MM.1S (cell line): ENCODE results near the gene OTX1.

Source experiments
- DNase-seq: peaks from one replicate; pipeline ENCODE4 v3.0.0-alpha.2; 2015
- H2AFZ ChIP-seq: fragments of 300-600 bp; sonication (generic); 2 replicates; pipeline ENCODE4 v1.6.0; 2016; ENCODE audit warnings: antibody characterized with exemption, low read length
- H3F3A ChIP-seq: fragments of 300-600 bp; sonication (generic); 2 replicates; pipeline ENCODE4 v1.6.1; 2016; ENCODE audit warnings: mild to moderate bottlenecking, antibody characterized with exemption, low read length, moderate library complexity, mixed read lengths; ENCODE audit not compliant: insufficient read depth
- H3K27ac ChIP-seq: fragments of 300-600 bp; sonication (generic); 2 replicates; pipeline ENCODE4 v1.5.1; 2016; ENCODE audit warnings: mild to moderate bottlenecking, low read length
- H3K27me3 ChIP-seq: fragments of 300-600 bp; sonication (generic); replicated peaks from 2 replicates; pipeline ENCODE4 v1.6.0; 2016; ENCODE audit warnings: low read length; ENCODE audit not compliant: insufficient read depth
- H3K36me3 ChIP-seq: fragments of 300-600 bp; sonication (generic); replicated peaks from 2 replicates; pipeline ENCODE4 v1.6.1; 2016; ENCODE audit warnings: mild to moderate bottlenecking, low read length, mixed read lengths; ENCODE audit not compliant: insufficient read depth
- H3K4me1 ChIP-seq: fragments of 300-600 bp; sonication (generic); 2 replicates; pipeline ENCODE4 v1.6.1; 2016; ENCODE audit warnings: low read length, mixed read lengths
- H3K4me2 ChIP-seq: fragments of 300-600 bp; sonication (generic); 2 replicates; pipeline ENCODE4 v1.6.0; 2016; ENCODE audit warnings: low read depth, low read length
- H3K4me3 ChIP-seq: fragments of 300-600 bp; sonication (generic); 2 replicates; pipeline ENCODE4 v1.5.1; 2016; ENCODE audit warnings: low read length, mixed read lengths
- H3K79me2 ChIP-seq: fragments of 300-600 bp; sonication (generic); 2 replicates; pipeline ENCODE4 v1.6.1; 2016; ENCODE audit warnings: mixed run types, low read length, mixed read lengths
- H3K9ac ChIP-seq: fragments of 300-600 bp; sonication (generic); 2 replicates; pipeline ENCODE4 v1.6.1; 2016; ENCODE audit warnings: low read length, mixed read lengths
- H3K9me2 ChIP-seq: fragments of 300-600 bp; sonication (generic); replicated peaks from 2 replicates; pipeline ENCODE4 v1.6.1; 2016; ENCODE audit warnings: mild to moderate bottlenecking, low read length, mixed read lengths; ENCODE audit not compliant: insufficient read depth
- H3K9me3 ChIP-seq: fragments of 300-600 bp; sonication (generic); replicated peaks from 2 replicates; pipeline ENCODE4 v1.6.1; 2016; ENCODE audit warnings: mild to moderate bottlenecking, low read length, mixed read lengths; ENCODE audit not compliant: insufficient read depth
- H4K20me1 ChIP-seq: fragments of 300-600 bp; sonication (generic); 2 replicates; pipeline ENCODE4 v1.6.1; 2016; ENCODE audit warnings: mild to moderate bottlenecking, low read length, moderate library complexity, mixed read lengths; ENCODE audit not compliant: insufficient read depth
- CTCF ChIP-seq: fragments of 300-600 bp; sonication (generic); IDR thresholded peaks from 2 replicates; pipeline ENCODE4 v1.5.1; 2016; ENCODE audit warnings: antibody characterized with exemption, low read length, mixed read lengths
- EZH2 ChIP-seq: fragments of 300-600 bp; sonication (generic); optimal IDR thresholded peaks from 2 replicates; pipeline ENCODE3; 2017; ENCODE audit warnings: low read depth, mild to moderate bottlenecking, antibody characterized with exemption, low read length, mixed read lengths
- EZH2phosphoT487 ChIP-seq: fragments of 300-600 bp; sonication (generic); IDR thresholded peaks from 2 replicates; pipeline ENCODE4 v1.6.1; 2018; ENCODE audit warnings: antibody characterized with exemption, low read length

The OTX1 gene

GRCh38 chr2:63012541-63012940 is 38.1 kb upstream of the OTX1 start:
- H3K27ac ChIP-seq = no peak overlapping the region
- H3K9me3 ChIP-seq = no peaks in the 10 kb centered on the region
- DNase-seq = no peak
- H3K9ac ChIP-seq = no peak overlapping the region
- no peaks in the 10 kb centered on the region for H3K27me3 ChIP-seq
- no peak overlapping the region for H3K4me3 ChIP-seq
- H4K20me1 ChIP-seq = no peaks in the 10 kb centered on the region
- TF ChIP-seq EZH2 = no peak
- TF ChIP-seq CTCF = no peak
- H3K36me3 ChIP-seq = no peaks in the 10 kb centered on the region
- no peaks in the 10 kb centered on the region for H3K9me2 ChIP-seq
- H3F3A ChIP-seq = no peaks in the 10 kb centered on the region
- H3K4me2 ChIP-seq = no peak overlapping the region
- no peak overlapping the region for H2AFZ ChIP-seq
- no peaks in the 10 kb centered on the region for H3K79me2 ChIP-seq
- H3K4me1 ChIP-seq = no peaks in the 10 kb centered on the region

GRCh38 chr2:63013438-63013837 is 37.2 kb upstream of the OTX1 start:
- H2AFZ ChIP-seq = no peak overlapping the region
- no peaks in the 10 kb centered on the region for H3K27me3 ChIP-seq
- H3K9me3 ChIP-seq = no peaks in the 10 kb centered on the region
- H3K9me2 ChIP-seq = no peaks in the 10 kb centered on the region
- no peaks in the 10 kb centered on the region for H3K36me3 ChIP-seq
- H3K4me3 ChIP-seq = no peak overlapping the region
- DNase-seq = no peak
- no peaks in the 10 kb centered on the region for H4K20me1 ChIP-seq
- no peak overlapping the region for H3K27ac ChIP-seq
- H3K4me2 ChIP-seq = no peak overlapping the region
- no peak overlapping the region for H3K9ac ChIP-seq
- H3K4me1 ChIP-seq = no peaks in the 10 kb centered on the region
- TF ChIP-seq CTCF = no peak
- no peak for TF ChIP-seq EZH2
- no peak for TF ChIP-seq EZH2phosphoT487
- H3F3A ChIP-seq = no peaks in the 10 kb centered on the region
- H3K79me2 ChIP-seq = no peaks in the 10 kb centered on the region

- Histone ChIP-seq H3K27ac (no peak overlapping the region), H3K4me1 (no peaks in the 10 kb centered on the region), H4K20me1 (no peaks in the 10 kb centered on the region), H2AFZ (no peak overlapping the region), H3K4me3 (no peak overlapping the region), H3K9me3 (no peaks in the 10 kb centered on the region), H3K9ac (no peak overlapping the region), H3K27me3 (no peaks in the 10 kb centered on the region), H3K79me2 (no peaks in the 10 kb centered on the region), H3K4me2 (no peak overlapping the region), H3K9me2 (no peaks in the 10 kb centered on the region), H3F3A (no peaks in the 10 kb centered on the region), H3K36me3 (no peaks in the 10 kb centered on the region)
- no peak for DNase-seq
- no peak for TF ChIP-seq CTCF
- TF ChIP-seq EZH2phosphoT487 = no peak
- no peak for TF ChIP-seq EZH2
These were observed 35.2 kb upstream of the OTX1 start for GRCh38 chr2:63015389-63015788.
